GM21423 (cell line): ENCODE results near the gene CDKAL1.
A peak's percentile ranks its signal among the peaks of the same experiment; 100 is the strongest.

ENCODE experiments used
- ATAC-seq: cut with Tn5 transposase; IDR thresholded peaks from one replicate; pipeline ENCODE4 v1.9.1; 2021; ENCODE audit warnings: mild to moderate bottlenecking, moderate library complexity; ENCODE audit not compliant: unreplicated experiment

Gene CDKAL1

DNA sequence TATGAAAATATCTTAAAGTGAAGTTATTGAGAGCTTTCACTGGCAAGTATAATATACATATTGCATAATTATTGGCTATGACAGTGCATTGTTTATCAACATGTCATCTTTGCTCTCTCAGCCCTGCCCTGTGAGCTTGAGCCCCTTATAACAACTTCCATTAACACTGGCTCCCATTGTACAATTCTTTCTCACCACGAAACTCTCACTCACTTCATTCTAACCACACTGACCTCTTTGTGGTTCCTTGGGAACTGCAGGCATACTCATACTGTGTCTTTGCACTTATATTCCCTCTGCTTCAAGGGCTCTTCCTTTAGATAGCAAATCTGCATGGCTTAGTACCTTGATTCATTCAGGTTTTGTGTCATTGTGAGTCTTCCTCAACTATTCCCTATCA is 411.8 kb downstream of the CDKAL1 start:
- peak; percentile 86 for ATAC-seq

DNA sequence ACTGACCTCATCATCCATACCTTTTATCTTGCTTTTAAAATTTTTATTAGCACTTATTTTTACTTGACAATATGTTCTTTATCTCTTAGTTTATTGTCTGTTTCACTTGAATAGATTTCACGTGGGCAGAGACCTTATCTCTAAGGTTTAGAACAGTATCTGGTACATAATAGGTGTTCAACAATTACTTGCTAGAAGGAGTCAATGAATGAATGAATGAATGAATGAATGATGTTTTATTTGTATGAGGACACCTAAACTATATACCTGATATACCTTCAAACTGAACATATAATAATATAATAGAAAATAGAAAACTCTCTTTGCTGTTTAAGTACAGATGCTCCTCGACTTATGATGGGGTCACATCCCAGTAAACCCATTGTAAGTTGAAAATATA is 412.6 kb downstream of the CDKAL1 start:
- no peak for ATAC-seq

DNA sequence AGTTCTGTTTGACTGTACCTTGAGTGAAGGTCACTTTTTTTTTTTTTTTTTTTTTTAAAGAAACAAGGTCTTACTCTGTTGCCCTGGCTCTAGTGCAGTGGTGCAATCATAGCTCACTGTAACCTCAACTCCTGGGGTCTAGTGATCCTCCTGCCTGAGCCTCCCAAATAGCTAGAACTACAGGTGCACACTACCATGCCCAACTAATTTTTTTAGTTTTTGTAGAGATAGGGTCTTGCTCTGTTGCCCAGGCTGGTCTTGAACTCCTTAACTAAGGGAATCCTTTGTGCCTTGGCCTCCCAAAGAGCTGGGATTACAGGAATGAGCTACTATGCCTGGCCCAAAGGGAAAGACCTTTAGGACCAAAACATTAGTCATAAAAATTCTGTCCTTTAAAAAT is 413.7 kb downstream of the CDKAL1 start:
- ATAC-seq = no peak

DNA sequence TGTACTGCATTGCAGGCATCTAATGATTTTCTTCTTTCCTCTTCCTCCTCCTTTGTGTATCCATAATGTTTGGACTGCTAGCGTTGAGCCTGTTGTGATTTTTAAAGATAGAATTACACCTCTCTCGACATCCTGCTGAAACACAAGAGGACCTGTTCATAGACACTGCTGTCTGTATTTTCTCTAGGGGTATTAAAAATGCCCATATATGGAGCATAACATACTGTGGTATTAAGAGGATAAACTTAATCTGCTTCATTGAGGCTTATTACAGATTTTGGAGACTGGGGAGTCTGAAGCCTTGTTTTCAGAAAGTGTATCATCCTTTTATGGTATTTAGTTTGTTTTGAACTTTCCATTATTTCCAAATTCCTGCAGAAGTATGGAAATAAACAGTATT is 414.3 kb downstream of the CDKAL1 start:
- no peak for ATAC-seq

DNA sequence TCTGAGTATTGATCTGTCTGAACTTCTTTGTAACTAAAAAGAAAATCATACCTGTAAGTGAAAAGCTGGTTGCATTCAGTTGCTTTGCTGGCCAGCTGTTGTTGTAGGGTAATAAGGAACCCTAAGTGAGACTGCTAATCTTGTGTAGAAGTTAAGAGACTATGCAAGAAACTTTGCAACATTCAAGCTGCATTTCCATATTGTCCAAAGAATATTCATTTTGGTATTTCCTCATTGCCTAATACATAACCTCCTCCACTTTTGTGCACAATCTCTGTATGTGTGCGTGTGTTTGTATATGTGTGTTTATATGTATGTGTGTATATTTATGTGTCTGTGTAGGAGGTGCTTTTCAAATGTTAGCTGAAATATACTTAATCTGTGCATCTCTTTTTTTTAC is 414.9 kb downstream of the CDKAL1 start:
- ATAC-seq = no peak

DNA sequence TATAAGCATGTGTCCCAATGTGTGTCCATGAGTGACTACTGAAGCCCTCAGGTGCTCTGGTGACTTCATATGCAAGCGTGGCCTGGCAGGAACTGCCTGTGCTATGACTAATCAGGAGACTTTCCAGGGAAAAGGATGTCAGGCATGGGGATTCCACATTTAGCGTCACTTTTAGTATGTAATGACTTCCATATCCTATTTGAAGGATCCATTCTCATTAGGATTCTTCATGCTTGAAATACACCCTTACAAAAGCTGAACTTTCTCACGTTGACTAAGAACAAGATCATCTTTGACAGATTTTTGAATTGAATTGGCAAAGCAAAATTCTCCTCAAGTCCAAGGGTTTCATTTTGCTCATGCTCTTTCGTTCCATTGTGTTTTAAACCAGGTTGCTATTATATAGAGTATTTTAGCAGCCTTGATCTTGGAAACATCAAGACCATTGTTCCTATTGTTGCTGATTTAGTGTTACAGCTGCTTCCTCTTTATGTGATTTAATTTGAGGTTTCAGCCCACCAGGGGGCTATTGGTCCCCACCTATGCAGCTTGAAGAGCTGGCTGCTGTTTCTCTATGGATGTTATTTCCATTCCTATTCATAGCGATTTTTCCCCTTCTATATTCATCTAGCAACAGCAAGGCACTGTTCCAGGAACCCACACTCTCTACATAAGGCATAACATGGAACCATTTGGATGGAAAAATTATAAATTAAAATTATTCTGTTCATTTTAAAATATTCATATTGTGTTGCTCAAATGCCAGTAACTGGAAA is 418.6 kb downstream of the CDKAL1 start:
- no peak for ATAC-seq

DNA sequence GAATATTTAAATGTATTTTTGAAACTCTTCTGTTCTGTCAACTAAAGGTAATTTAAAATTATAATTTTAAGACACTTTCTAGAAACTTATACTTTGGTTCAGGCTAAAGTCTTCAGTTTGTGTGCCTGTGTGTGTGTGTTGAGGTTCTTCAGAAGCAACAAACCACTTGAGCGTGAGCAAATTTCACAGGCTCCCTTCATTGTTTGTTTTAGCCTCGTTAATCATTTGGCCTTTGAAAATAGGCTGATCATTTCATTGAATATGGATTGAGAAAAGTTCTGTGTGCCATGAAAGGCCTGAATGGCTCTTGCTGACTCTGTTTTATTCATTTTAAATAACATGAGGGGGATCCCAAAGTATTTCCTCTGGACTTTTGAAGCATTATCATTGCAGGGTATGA is 420.1 kb downstream of the CDKAL1 start:
- ATAC-seq = no peak

DNA sequence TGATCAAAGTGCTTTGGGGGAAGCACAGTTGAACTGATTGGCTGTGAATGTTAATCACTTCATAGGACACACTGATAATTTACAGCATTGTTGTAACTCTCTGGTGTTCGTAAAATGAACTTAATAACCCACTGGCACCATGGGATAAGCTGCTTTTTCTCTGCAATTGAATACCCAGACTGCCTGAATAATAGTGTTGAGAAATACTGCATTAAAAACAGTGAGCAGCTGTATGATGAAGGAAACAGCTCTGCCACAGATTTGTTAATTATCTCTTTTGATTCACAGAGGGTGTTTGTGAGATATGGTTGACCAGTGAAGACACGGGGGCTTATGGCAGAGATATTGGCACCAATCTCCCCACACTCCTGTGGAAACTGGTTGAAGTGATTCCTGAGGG is 420.9 kb downstream of the CDKAL1 start:
- ATAC-seq = no peak

DNA sequence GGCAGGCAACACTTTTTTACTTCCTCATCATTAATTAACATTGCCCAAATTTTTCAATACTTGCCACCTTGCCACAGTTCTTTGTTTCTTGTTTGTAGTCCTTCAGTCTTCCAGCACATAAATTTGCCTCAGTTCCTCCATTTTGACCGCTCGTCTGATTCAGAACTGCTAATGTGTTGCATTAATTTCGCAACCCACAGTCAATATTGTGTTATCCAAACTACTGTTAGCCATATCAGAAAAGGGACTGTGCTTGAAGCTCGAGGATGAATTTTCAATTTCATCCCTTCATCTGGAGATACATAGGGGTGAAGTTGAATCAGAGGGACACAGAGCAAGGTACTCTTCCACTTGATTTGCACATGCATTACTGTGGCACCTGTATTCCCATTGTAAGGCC is 421.5 kb downstream of the CDKAL1 start:
- ATAC-seq = no peak

DNA sequence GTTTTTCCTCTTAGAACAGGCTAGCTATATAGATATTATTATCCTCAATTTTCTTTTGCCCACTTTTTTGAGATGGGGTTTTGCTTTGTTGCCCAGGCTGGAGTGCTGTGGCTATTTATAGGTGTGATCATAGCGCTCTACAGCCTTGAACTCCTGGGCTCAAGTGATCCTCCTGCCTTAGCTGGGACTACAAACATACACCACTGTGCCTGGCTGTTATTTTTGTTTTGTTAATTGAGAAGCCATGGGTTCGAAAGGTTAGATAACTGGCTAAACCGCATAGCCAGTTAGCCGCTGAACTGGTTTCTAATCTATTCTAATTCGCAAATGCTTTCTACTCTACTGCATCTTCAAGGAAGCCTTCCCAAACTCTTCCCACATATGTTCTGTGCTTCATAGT is 425.8 kb downstream of the CDKAL1 start:
- ATAC-seq = no peak

DNA sequence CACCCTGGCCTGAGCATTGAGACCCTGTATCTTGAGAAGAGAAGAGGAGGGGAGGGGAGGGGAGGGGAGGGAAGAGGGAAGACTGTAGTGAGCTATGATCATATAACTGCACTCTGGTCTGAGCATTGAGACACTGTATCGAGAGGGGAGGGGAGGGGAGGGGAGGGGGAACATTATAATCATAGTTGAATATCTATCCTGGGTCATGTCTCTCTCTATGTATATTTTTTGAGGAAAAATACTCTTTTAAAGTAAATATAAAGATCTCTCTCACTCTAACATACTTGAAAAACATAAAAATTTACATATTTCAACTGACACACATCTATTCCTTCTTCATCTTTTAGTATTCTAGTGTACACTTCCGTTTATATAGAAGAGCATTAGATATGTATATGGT is 431.0 kb downstream of the CDKAL1 start:
- ATAC-seq = no peak

DNA sequence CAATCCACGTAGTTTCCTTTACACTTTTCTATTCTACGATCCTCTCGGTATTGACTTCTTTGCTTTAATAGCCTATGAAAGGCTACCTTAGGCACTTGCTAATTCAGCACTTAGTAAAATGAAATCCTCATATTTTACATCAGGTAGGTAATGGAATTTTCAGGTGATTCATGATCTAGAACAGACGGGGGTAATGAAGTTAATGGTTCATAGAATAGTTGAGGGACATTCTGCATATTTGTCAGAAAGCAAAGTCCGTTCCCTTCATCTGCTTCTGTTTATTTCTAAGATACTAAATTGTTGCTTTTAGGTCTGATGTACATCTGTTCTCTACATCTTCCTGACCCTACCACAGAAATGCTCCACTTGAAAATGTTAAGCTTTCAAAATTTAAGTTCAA is 431.7 kb downstream of the CDKAL1 start:
- no peak for ATAC-seq

DNA sequence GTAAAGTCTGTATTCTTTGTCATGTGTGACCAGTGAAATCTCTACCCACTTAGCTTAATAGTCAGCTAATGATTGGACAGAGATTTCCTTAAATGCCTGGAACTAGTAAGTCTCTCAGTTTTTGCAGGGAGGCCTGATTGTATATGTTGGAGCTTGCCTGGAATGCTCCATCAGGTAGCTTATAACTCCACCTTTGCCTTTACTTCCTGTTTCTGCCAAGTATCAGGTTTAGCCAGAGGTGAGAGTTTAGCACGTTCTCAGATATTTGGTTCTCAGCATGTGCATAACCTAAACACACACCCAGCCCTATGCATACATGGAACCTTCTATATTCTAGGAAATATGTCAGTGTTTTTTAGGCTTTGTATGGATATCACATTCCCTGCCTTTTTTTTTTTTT is 435.3 kb downstream of the CDKAL1 start:
- ATAC-seq = no peak

DNA sequence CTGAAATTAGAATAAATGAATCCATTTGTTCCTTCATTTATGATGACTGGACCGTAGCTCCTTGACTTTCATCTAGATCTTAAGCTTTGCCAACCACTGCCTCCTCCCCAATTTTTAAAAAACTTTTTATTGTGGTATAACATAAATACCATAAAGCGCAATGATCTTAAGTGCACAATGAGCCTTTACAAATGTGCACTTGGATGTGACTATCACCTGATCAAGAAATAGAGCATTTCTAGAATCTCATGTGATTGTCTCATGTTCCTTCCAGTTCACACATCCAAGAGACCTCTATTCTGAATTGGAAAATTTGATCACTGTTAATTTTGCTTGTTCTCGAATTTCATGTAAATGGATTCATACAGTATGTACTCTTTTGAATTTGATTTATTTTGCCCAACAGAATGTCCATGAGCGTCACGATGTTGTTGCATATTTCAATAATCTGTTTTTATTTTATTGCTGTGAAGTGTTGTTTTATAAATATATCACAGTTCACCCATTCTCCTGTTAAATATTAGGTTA is 442.2 kb downstream of the CDKAL1 start:
- ATAC-seq = no peak

DNA sequence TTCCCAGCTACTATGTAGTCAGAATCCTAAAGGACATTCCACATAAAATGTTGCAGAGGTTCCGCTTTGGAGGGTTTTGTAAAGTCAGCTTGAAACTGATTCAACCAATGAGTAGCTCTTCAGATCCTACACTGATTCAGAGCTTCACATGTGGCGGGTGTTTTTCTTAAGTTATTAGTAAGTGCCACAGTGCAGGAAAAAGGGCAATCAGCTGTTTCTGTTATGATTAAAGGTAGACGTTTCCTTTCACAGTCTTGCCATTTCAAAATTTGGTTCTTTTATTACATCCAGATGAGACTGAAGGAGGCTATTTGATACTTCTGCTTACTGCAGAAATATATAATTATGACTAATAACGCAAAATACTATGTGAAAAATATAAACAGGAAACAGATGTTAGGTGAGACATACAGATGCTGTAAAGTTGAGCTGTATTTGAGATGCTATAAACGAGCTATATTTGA is 443.9 kb downstream of the CDKAL1 start:
- ATAC-seq = peak; percentile 71

DNA sequence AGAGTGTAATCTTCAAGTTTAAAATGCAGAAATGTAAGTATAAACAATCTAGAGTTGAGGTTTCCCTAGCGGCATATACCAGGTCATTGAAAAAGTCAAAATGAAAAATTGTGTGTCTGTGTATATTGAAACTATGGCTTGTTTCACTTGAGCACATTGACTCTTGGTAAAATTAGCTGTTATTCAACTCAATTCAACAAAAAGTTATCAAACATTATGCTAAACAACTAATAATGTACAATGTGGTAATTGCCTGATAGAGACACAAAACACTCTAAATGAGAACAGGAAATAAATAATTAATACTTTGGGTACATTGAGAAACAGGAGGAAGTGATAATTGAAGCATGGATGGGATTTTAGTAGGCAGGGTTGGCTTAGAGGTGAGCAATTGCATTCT is 444.8 kb downstream of the CDKAL1 start:
- ATAC-seq = no peak

DNA sequence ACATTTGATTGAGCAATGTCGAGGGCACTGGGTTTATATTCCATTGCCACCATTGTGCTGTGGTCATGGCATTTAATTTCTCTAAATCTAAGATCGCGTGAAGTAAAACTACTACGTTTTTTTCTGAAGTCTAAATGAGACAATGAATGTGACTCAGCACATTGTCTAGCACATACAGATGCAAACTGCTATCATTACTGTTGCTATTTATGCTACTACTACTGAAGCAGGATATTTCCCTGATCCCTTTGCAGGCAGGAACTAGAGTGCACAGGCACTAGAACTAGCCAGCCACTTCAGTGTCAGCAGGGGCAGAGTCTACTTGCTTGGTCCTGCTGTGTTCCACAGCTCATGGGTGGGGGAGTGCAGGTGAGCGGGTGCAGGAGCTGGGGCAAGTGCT is 449.7 kb downstream of the CDKAL1 start:
- ATAC-seq = no peak

DNA sequence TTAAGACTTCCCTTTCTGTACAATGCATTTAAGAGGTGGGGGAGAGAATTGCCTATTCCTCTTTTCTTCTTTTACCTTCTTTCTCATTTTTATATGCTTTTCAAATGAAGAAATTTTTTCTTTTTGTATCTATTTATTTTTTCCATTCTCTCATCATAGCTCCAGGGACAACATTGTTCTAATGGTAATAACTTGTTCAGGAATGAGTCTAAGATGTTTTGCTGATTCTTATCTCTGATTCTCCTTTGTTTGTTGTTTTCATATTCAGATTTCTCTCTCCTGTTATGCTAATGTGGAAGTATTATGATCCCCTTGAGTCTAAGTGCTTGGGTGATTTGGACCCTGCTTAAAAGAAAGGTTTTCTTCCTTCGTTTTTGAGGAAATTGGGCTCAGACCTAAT is 451.6 kb downstream of the CDKAL1 start:
- no peak for ATAC-seq

DNA sequence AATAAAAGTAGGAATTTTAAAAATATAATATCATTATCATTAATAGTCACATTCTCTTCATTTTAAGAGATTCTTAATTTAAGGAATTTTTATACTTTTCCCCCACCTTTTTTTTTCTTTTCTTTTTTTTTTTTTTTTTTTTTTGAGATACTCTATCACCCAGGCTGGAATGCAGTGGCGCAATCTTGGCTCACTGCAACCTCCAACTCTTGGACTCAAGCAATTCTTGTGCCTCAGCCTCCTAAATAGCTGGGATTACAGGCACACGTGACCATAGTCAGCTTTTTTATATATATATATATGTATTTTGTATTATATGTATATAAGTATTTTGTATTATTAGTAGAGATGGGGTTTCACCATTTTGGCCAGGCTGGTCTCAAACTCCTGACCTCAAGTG is 457.7 kb downstream of the CDKAL1 start:
- ATAC-seq = no peak

DNA sequence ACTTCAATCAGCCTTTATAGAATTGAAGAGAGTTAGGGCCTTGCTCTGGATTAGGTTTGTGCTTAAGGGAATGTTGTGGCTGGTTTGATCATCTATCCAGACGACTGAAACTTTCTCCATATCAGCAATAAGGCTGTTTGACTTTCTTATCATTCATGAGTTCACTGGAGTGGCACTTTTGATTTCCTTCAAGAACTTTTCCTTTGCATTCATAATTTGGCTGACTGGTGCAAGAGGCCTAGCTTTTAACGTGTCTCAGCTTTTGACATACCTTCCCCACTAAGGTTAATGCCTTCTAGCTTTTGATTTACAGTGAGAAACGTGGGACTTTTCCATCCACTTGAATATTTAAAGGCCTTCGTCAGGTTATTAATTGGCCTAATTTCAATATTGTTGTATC is 461.8 kb downstream of the CDKAL1 start:
- ATAC-seq = no peak

DNA sequence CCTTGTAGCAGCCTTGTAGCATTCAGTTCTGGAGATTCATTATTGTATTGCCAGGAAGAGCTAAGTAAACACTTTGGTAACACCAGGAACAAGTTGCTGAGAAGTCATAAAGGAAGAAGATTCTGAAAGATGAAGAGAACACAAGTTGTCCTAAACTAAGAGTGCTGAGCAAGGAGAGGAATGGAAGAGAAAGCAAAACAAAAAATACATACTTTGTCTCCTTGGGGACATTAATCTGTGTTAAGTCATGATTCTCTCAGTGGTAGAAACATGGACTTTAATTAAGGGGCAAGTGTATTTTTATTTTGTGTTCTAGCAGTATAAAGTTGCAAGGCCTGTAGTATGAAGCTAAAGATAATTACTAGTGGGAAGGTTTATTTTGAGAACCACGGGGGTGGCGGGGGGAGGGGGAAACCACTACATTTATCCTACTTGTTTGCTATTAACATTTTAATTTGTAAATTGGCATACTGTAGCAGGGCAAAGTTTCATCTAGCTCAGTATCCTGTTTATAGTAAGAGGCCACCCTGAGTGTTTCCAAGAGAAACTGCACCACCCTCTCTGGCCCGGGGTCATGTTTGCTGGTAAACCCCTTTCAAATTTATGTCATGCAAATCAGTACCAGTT is 463.0 kb downstream of the CDKAL1 start:
- ATAC-seq = no peak

DNA sequence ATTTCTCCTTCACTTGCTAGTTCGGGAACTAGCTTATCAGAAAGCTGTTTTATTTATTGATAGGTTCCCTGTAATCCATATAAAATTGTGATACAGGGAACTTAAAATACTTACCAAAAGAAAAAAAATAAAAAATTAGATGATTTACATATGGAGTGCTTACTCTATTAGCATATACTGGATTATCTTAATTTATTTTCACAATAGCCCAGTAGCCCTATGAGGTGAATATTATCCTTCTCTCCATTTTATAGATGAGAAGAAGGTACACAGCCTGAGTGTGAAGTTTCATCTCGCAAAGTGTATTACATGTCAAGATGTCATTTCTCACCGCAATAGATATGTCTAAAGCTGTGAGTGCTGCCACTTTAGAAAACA is 463.5 kb downstream of the CDKAL1 start:
- ATAC-seq = no peak
